ENCODE measurements around the gene XPOT.
A peak's percentile ranks its signal among the peaks of the same experiment; 100 is the strongest.

XPOT gene

GRCh38 chr12:64446295-64446694 lies 42.1 kb downstream of the XPOT start:
- H3K36me3 ChIP-seq (ENCODE audit: insufficient read depth, low read length) = peaks cover 74% of the 10 kb centered on the region

GRCh38 chr12:64450057-64450640 lies 46.0 kb downstream of the XPOT start:
- Histone ChIP-seq H3K4me1 (ENCODE audit: insufficient read depth, low read length) (peaks cover 33% of the 10 kb centered on the region), H3K79me2 (ENCODE audit: insufficient read depth, low read length) (peaks cover 39% of the 10 kb centered on the region), H3K9ac (ENCODE audit: low read depth, low read length) (no peak overlapping the region), H3K27ac (ENCODE audit: low read length) (no peak overlapping the region), H3K4me2 (ENCODE audit: insufficient read depth, low read length) (peak overlapping the region; percentile 99), H3K27me3 (ENCODE audit: insufficient read depth, low read length, poor library complexity) (no peaks in the 10 kb centered on the region), H3K9me3 (ENCODE audit: insufficient read depth, low read length, severe bottlenecking) (no peaks in the 10 kb centered on the region), H2AFZ (ENCODE audit: low read depth, low read length) (no peak overlapping the region), H3K36me3 (ENCODE audit: insufficient read depth, low read length) (peaks cover 38% of the 10 kb centered on the region), H4K20me1 (ENCODE audit: insufficient read depth, low read length) (no peaks in the 10 kb centered on the region), H3K4me3 (ENCODE audit: low read depth in 1 of 2, low read length in 2 of 2) (no peak overlapping the region; a peak in 1 of 4 replicates)
- no peak for DNase-seq
- no peak for TF ChIP-seq EZH2 (IDR thresholded peaks at IDR 0.05; ENCODE audit: borderline replicate concordance, low read depth, low read length, severe bottlenecking)
- TF ChIP-seq, protein P1, sequence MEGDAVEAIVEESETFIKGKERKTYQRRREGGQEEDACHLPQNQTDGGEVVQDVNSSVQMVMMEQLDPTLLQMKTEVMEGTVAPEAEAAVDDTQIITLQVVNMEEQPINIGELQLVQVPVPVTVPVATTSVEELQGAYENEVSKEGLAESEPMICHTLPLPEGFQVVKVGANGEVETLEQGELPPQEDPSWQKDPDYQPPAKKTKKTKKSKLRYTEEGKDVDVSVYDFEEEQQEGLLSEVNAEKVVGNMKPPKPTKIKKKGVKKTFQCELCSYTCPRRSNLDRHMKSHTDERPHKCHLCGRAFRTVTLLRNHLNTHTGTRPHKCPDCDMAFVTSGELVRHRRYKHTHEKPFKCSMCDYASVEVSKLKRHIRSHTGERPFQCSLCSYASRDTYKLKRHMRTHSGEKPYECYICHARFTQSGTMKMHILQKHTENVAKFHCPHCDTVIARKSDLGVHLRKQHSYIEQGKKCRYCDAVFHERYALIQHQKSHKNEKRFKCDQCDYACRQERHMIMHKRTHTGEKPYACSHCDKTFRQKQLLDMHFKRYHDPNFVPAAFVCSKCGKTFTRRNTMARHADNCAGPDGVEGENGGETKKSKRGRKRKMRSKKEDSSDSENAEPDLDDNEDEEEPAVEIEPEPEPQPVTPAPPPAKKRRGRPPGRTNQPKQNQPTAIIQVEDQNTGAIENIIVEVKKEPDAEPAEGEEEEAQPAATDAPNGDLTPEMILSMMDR (IDR thresholded peaks at IDR 0.05; ENCODE audit: borderline replicate concordance, extremely low read depth, low read length, poor library complexity, severe bottlenecking) = no peak
- no peak for ATAC-seq (ENCODE audit: insufficient read depth, low read depth)

More at GRCh38 chr12:64446295-64446694, 42.1 kb downstream of the XPOT start:
- no peak overlapping the region for H3K9ac ChIP-seq (ENCODE audit: low read depth, low read length)
- no peaks in the 10 kb centered on the region for H3K27me3 ChIP-seq (ENCODE audit: insufficient read depth, low read length, poor library complexity)
- peaks cover 15% of the 10 kb centered on the region for H3K4me1 ChIP-seq (ENCODE audit: insufficient read depth, low read length)
- H3K4me2 ChIP-seq (ENCODE audit: insufficient read depth, low read length) = no peak overlapping the region
- DNase-seq (no peak), ATAC-seq (ENCODE audit: insufficient read depth, low read depth) (peak; percentile 46; the same call in 1 of the 3 replicates)
- peaks cover 8% of the 10 kb centered on the region for H3K79me2 ChIP-seq (ENCODE audit: insufficient read depth, low read length)
- TF ChIP-seq, protein P1 (IDR thresholded peaks at IDR 0.05; ENCODE audit: borderline replicate concordance, extremely low read depth, low read length, poor library complexity, severe bottlenecking) = no peak
- TF ChIP-seq EZH2 (IDR thresholded peaks at IDR 0.05; ENCODE audit: borderline replicate concordance, low read depth, low read length, severe bottlenecking) = no peak
- H3K4me3 ChIP-seq (ENCODE audit: low read depth in 1 of 2, low read length in 2 of 2) = no peak overlapping the region
- no peak overlapping the region for H2AFZ ChIP-seq (ENCODE audit: low read depth, low read length)
- H3K9me3 ChIP-seq (ENCODE audit: insufficient read depth, low read length, severe bottlenecking) = no peaks in the 10 kb centered on the region
- H3K27ac ChIP-seq (ENCODE audit: low read length) = no peak overlapping the region
- no peaks in the 10 kb centered on the region for H4K20me1 ChIP-seq (ENCODE audit: insufficient read depth, low read length)

DNA sequence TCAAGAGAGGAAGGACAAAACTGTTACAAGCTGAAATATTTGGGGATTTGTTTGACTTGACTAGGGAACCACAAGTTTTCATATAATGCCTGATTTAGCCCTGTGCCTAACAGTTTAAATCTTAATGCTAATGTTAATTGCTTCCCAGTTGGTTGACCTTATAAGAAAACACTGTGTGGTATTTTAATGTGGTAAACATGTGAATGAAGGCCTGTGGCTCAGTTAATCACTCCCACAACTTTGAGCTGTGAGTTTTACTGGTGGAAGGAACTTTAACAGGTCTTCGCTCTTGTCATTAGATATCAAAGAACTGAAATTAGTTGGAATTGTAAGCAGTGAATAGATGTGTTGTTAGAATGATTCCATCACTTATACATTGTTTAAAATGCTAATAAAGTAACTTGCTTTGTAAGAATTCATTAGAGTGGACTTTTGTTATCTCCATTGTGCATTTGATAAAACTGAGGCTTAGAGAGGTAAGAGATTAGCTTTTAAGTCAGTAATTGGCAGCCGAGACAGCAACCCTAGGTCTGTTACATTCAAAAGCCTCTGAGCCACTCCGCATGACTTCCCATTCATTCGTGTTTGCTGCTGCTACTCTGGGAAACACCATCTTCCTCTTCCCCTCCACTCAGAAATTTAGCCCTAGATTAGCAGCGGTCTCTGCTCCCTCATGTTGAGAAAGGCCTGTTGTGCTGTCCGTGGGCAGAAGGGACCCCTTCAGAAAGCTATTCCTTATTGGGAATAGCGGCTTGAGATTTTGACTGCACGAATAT lies 46.7 kb downstream of the XPOT start:
- H3K9me3 ChIP-seq (ENCODE audit: insufficient read depth, low read length, severe bottlenecking) = no peaks in the 10 kb centered on the region
- TF ChIP-seq, protein P1 (IDR thresholded peaks at IDR 0.05; ENCODE audit: borderline replicate concordance, extremely low read depth, low read length, poor library complexity, severe bottlenecking) = no peak
- ATAC-seq (ENCODE audit: insufficient read depth, low read depth) = 0 out of 3 replicates have a peak, but pooled peaks have one; percentile 16
- H3K27ac ChIP-seq (ENCODE audit: low read length) = peak overlapping the region; percentile 90
- peak overlapping the region; percentile 58 to 98; a peak in 3 of 4 replicates for H3K4me3 ChIP-seq (ENCODE audit: low read depth in 1 of 2, low read length in 2 of 2)
- peak; percentile 25 for DNase-seq
- peak overlapping the region; percentile 88 for H3K9ac ChIP-seq (ENCODE audit: low read depth, low read length)
- peak overlapping the region; percentile 99 for H3K4me2 ChIP-seq (ENCODE audit: insufficient read depth, low read length)
- peaks cover 30% of the 10 kb centered on the region for H3K36me3 ChIP-seq (ENCODE audit: insufficient read depth, low read length)
- peaks cover 47% of the 10 kb centered on the region for H3K79me2 ChIP-seq (ENCODE audit: insufficient read depth, low read length)
- peak overlapping the region; percentile 100 for H2AFZ ChIP-seq (ENCODE audit: low read depth, low read length)
- peaks cover 40% of the 10 kb centered on the region for H3K4me1 ChIP-seq (ENCODE audit: insufficient read depth, low read length)
- no peaks in the 10 kb centered on the region for H3K27me3 ChIP-seq (ENCODE audit: insufficient read depth, low read length, poor library complexity)
- H4K20me1 ChIP-seq (ENCODE audit: insufficient read depth, low read length) = no peaks in the 10 kb centered on the region

Measured in DND-41 (cell line).